Activated naive CD8-positive, alpha-beta T cell treated with anti-CD3 and anti-CD28 coated beads, Interleukin-2, amount 50 U/mL, for 24 hours (primary cell): Measurements from ENCODE around the gene DCLK2.
"Not testable (repeated sequence)": the region's sequence is repeated elsewhere in the genome, so short reads cannot be mapped to it uniquely, and the experiment has no call there.

Experiments used
- ATAC-seq: fragments of 150-1000 bp; cut with Tn5 transposase; one replicate; pipeline ENCODE4 v1.10.0; 2021
- DNase-seq: peaks from one replicate; pipeline ENCODE4 v3.0.0; 2021
- H3K27ac Mint-ChIP-seq: one replicate; pipeline ENCODE4 v1.8.0; 2021; ENCODE audit warnings: mild to moderate bottlenecking, mixed read lengths
- H3K27me3 Mint-ChIP-seq: one replicate; pipeline ENCODE4 v1.8.0; 2021; ENCODE audit warnings: mixed read lengths
- H3K36me3 Mint-ChIP-seq: one replicate; pipeline ENCODE4 v1.8.0; 2021; ENCODE audit warnings: low read depth, mixed read lengths
- H3K4me1 Mint-ChIP-seq: one replicate; pipeline ENCODE4 v1.8.0; 2021; ENCODE audit warnings: mixed read lengths
- H3K4me3 Mint-ChIP-seq: one replicate; pipeline ENCODE4 v1.8.0; 2021; ENCODE audit warnings: mild to moderate bottlenecking, moderate library complexity, mixed read lengths
- H3K9me3 Mint-ChIP-seq: one replicate; pipeline ENCODE4 v1.8.0; 2021; ENCODE audit warnings: mixed read lengths

Gene DCLK2

DNA sequence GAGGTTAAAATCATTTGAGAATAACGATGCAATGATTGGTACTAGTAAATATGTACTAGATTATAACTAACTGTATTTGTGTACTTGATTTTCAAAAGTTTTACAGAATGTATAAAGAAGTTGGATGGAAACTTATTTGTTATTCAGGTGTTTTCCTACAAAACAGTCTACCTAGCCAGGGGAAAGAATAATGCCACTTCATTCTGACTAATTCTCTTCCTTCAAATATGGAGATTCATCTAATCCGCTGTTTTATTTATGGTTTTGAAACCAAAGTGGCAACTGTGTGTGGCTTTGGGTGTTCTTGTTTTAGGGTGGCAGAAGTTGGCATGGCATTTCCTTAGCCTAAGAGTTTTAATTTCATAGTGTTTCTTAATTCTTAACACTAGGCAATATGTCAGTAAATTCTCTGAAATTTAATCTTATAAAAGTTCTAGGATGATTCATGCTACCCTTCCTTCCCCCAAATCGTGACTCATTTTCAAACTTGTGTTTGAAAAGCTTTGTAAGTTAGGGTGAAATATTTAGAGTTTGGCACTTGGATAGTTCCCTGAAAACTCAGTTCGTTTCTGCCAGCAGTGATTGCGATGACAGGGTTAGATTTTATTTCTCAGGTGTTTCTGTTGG, 62.6 kb downstream of the DCLK2 start:
- no peak overlapping the region for H3K27ac Mint-ChIP-seq
- peaks cover 1% of the 10 kb centered on the region for H3K27me3 Mint-ChIP-seq
- peaks cover 3% of the 10 kb centered on the region for H3K4me1 Mint-ChIP-seq
- no peaks in the 10 kb centered on the region for H3K36me3 Mint-ChIP-seq
- no peak for ATAC-seq
- no peak overlapping the region for H3K4me3 Mint-ChIP-seq
- no peak for DNase-seq
- no peaks in the 10 kb centered on the region for H3K9me3 Mint-ChIP-seq

DNA sequence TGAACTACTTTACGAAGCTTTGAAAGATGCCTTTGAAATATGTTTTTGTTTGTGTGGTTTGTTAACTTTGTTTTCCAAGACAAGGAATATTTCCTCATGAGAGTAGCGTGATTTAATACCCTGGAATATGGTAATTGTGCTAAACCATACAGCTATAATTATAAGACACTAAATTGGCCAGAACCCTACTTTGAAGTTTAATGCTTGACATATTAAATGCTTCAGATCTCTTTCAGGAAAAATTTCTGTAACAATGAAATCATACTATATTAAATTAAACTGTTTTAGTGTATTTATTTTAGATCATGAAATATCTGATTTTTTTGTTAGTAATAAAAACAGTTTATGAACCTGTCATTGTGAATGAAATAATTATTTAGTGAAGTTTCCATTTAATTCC, 63.5 kb downstream of the DCLK2 start:
- H3K36me3 Mint-ChIP-seq: no peaks in the 10 kb centered on the region
- ATAC-seq: no peak
- no peaks in the 10 kb centered on the region for H3K27me3 Mint-ChIP-seq
- peaks cover 2% of the 10 kb centered on the region for H3K4me1 Mint-ChIP-seq
- no peaks in the 10 kb centered on the region for H3K9me3 Mint-ChIP-seq
- DNase-seq: no peak
- no peak overlapping the region for H3K4me3 Mint-ChIP-seq
- H3K27ac Mint-ChIP-seq: no peak overlapping the region

DNA sequence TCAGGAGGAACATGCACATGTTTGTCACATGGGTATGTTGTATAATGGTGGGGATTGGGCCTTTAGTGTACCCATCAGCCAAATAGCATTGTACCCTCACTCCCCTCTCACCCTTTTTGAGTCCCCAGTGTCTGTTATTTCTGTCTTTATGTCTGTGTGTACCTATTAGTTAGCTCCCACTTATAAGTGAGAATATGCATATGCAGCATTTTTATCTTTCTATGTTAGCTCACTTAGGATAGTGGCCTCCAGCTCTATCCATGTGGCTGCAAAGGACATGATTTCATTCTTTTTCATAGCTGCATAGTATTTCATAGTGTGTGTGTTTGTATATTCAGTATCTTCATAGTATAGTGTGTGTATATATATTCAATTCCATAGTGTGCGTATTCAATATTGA, 64.6 kb downstream of the DCLK2 start:
- Mint-ChIP-seq H3K9me3 (no peaks in the 10 kb centered on the region), H3K27ac (no peak overlapping the region), H3K4me1 (peaks cover 2% of the 10 kb centered on the region), H3K36me3 (no peaks in the 10 kb centered on the region), H3K4me3 (no peak overlapping the region), H3K27me3 (no peaks in the 10 kb centered on the region)
- DNase-seq: no peak
- ATAC-seq: no peak

DNA sequence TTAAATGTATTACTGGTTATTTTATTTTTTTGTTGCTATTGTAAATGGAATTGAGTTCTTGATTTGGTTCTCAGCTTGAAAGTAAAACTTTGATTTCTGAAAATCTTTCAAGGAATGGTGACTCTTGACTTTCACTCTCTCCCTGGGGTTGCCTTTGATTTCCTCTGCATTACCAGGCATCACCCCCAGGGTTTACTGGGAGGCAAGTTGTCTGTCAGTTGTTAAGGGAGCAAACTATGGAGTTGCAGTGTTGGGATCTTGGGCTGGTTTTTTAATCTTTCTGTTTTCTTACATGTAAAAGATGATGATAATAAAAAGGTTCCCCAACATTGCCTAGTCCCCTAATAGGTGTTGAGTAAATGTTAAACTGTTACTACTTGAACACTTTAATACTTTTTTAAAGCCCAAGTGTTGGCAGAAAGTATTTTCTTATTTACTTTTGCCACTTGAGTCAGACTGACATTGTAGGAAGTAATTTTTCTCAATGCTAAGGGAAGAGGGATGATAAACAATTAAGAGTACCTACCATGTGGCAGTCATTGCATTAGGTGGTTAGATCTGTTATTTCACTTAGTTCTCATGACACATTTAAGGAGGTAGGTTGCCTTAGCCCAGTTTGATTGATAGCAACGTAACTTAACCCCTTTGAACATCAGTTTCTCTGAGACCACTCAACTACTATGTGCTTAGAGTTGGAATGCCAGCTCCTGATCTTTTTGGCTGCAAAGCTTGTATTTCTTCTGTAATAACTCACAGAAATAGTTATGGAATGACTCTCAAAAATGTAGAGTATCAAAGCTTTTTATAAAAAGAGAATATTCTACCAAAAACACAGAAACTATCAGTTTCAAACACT, 67.1 kb downstream of the DCLK2 start:
- H3K4me3 Mint-ChIP-seq: no peak overlapping the region
- no peaks in the 10 kb centered on the region for H3K36me3 Mint-ChIP-seq
- no peak overlapping the region for H3K27ac Mint-ChIP-seq
- no peaks in the 10 kb centered on the region for H3K9me3 Mint-ChIP-seq
- no peak for ATAC-seq
- DNase-seq: no peak
- peaks cover 6% of the 10 kb centered on the region for H3K27me3 Mint-ChIP-seq
- H3K4me1 Mint-ChIP-seq: peaks cover 2% of the 10 kb centered on the region

DNA sequence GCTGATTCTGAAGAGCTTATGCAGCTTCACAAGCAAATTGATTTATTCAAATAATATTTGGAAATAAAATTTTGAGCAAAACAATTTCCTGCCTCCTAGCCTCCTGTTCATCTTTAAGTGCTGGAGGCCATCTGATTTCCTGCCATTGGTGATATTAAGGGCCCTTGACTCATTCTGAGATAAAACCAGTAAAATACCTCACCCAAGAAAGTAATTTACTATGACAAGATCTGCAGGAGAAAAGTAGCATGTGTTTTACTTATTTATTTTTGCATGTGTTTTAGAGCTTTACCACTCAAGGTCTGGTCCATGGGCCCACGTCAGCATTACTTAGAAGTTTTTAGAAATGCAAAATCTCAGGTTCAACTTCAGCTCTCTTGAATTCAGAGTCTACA, 67.7 kb downstream of the DCLK2 start:
- H3K27me3 Mint-ChIP-seq: peaks cover 6% of the 10 kb centered on the region
- H3K4me1 Mint-ChIP-seq: peaks cover 2% of the 10 kb centered on the region
- H3K36me3 Mint-ChIP-seq: no peaks in the 10 kb centered on the region
- H3K9me3 Mint-ChIP-seq: no peaks in the 10 kb centered on the region
- ATAC-seq (no peak), DNase-seq (no peak)
- H3K27ac Mint-ChIP-seq: no peak overlapping the region
- no peak overlapping the region for H3K4me3 Mint-ChIP-seq

DNA sequence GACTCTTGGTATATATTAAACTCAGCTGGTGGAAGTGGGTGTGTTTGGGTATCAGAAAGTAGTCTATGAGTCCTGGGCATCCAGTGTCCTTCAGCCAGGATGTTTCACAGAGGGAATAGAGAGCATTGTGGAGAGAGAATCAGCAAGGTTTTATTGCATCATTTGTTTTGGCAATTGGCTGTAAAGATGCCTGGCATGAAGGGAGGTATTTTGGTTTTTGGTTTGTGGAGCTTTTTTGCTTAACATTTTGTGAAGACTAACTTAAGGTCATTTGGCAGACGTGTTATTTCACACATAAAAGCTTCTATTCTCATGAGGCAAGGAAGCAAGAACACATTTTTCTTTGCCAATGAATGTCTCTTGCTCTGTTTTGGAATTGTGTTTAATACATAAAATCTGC, 71.1 kb downstream of the DCLK2 start:
- no peaks in the 10 kb centered on the region for H3K4me1 Mint-ChIP-seq
- no peak overlapping the region for H3K4me3 Mint-ChIP-seq
- H3K27ac Mint-ChIP-seq: no peak overlapping the region
- ATAC-seq (no peak), DNase-seq (no peak)
- no peaks in the 10 kb centered on the region for H3K36me3 Mint-ChIP-seq
- H3K9me3 Mint-ChIP-seq: no peaks in the 10 kb centered on the region
- H3K27me3 Mint-ChIP-seq: peaks cover 6% of the 10 kb centered on the region

DNA sequence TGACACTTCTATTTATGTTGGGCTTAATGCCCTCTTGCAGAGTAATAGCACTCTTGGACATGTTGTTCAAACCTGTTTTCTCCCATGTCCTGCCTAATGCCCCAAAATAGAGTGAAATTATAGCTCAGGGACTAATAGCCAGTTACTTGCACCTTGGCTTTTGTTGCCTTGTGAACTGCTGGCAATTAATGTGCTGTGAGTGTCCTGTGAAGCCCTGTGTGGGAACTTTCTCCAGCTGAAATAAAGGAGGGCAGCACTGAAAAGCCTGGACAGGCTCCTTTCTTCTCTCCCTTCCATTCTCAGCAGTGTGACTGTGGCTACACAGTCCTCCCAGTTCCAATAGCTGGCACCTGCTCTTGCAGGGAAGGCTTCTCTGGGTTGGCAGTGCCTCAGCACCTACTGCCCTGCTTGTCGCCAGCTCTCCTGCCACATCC, 72.4 kb downstream of the DCLK2 start:
- Mint-ChIP-seq H3K27ac (no peak overlapping the region), H3K4me3 (no peak overlapping the region), H3K27me3 (peaks cover 6% of the 10 kb centered on the region), H3K36me3 (no peaks in the 10 kb centered on the region), H3K9me3 (no peaks in the 10 kb centered on the region), H3K4me1 (no peaks in the 10 kb centered on the region)
- ATAC-seq: no peak
- no peak for DNase-seq

DNA sequence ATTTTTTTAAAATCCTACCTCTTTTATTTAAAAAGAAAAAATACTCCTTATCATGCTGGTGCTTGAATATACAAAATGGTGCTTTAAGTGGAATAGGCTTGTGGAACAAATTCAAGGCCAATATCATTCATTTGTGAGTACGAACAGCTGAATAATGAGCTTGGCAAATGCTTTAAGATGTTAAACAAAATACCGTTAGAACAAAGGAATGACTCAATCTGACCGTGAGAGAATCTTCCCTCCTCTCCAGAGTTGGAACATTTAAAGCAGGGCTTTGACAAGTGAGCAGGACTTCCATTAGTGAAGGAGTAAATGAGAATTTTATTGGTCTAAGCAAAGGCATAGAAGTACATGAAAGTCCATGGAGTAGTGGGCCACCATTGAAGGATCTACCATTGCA, 74.5 kb downstream of the DCLK2 start:
- no peaks in the 10 kb centered on the region for H3K9me3 Mint-ChIP-seq
- DNase-seq (no peak), ATAC-seq (no peak)
- no peak overlapping the region for H3K27ac Mint-ChIP-seq
- no peak overlapping the region for H3K4me3 Mint-ChIP-seq
- H3K27me3 Mint-ChIP-seq: peaks cover 6% of the 10 kb centered on the region
- H3K36me3 Mint-ChIP-seq: no peaks in the 10 kb centered on the region
- H3K4me1 Mint-ChIP-seq: no peaks in the 10 kb centered on the region

DNA sequence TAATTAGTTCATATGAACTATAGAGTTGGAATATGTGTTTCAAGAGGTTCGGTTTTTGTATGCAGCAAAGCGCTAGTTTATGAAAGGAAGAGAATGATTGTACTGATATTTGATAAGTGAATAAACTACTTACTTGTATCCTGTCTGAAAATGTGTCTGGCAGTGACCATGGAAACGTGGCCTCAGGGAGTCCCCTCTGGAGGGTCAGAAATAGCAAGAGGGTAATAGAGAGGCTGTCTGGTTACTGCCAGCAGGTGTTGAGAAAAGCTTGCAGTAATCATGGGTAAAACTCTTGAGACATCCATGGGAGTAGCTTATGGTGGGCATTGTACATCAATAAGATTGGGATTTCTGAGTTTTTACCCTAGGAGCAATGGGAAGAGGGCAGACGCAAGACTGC, 77.1 kb downstream of the DCLK2 start:
- ATAC-seq (no peak), DNase-seq (no peak)
- Mint-ChIP-seq H3K9me3 (no peaks in the 10 kb centered on the region), H3K27me3 (no peaks in the 10 kb centered on the region), H3K4me3 (no peak overlapping the region), H3K27ac (no peak overlapping the region), H3K4me1 (no peaks in the 10 kb centered on the region), H3K36me3 (no peaks in the 10 kb centered on the region)

DNA sequence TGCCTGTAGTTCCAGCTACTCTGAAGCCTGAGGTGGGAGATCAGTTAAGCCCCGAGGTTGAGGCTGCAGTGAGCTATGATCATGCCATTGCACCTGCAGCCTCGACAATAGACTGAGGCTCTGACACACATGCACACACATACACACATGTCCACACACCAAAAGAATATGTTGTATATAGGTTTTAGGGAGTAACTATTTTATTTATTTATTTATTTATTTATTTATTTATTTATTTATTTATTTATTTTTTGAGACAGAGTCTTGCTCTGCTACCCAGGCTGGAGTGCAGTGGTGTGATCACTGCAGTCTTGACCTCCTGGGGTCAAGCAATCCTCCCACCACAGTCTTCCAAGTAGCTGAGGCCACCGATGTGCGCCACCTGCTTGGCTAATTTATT, 78.3 kb downstream of the DCLK2 start:
- Mint-ChIP-seq H3K27ac (no peak overlapping the region), H3K36me3 (no peaks in the 10 kb centered on the region), H3K4me3 (no peak overlapping the region), H3K9me3 (no peaks in the 10 kb centered on the region), H3K4me1 (no peaks in the 10 kb centered on the region), H3K27me3 (no peaks in the 10 kb centered on the region)
- no peak for ATAC-seq
- DNase-seq: no peak

DNA sequence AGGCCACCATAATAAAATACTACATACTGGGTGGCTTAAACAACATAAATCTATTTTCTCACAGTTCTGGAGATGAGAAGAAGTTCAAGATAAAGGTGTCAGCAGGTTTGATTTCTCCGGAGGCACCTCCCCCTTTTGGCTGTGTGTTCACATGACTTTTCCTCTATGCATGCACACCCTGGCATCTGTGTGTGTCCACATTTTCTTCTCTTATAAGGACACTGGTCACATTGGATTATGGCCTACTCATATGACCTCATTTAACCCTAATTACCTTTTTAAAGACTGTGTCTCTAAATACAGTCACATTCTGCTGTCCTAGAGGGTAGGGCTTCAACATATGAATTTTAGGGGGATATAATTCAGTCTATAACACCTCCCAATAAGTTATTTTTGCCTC, 79.8 kb downstream of the DCLK2 start:
- H3K4me3 Mint-ChIP-seq: no peak overlapping the region
- no peak for ATAC-seq
- no peaks in the 10 kb centered on the region for H3K36me3 Mint-ChIP-seq
- H3K27ac Mint-ChIP-seq: no peak overlapping the region
- DNase-seq: no peak
- H3K4me1 Mint-ChIP-seq: no peaks in the 10 kb centered on the region
- no peaks in the 10 kb centered on the region for H3K9me3 Mint-ChIP-seq
- peaks cover 2% of the 10 kb centered on the region for H3K27me3 Mint-ChIP-seq

DNA sequence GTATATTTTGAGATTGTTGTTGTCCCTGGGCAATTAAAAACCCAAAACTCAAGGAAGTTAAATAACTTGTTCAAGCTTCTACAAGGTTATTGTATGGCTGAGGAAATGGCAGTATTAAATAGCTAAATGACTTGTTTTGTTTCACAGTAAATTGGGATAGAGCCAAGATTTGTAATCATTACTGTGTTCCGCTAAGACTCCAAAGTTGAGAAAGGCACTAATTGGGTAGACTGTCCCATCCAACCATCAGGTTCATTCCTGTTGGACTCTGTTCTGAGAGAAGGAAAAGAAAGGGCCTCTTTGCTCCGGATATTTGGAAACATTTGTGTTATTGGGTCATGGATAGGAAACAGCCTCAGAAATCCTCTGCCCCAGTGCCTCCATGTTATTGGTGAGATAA, 82.2 kb downstream of the DCLK2 start:
- H3K36me3 Mint-ChIP-seq: no peaks in the 10 kb centered on the region
- ATAC-seq (no peak), DNase-seq (no peak)
- no peaks in the 10 kb centered on the region for H3K9me3 Mint-ChIP-seq
- H3K27me3 Mint-ChIP-seq: peaks cover 2% of the 10 kb centered on the region
- no peak overlapping the region for H3K4me3 Mint-ChIP-seq
- no peak overlapping the region for H3K27ac Mint-ChIP-seq
- no peaks in the 10 kb centered on the region for H3K4me1 Mint-ChIP-seq

DNA sequence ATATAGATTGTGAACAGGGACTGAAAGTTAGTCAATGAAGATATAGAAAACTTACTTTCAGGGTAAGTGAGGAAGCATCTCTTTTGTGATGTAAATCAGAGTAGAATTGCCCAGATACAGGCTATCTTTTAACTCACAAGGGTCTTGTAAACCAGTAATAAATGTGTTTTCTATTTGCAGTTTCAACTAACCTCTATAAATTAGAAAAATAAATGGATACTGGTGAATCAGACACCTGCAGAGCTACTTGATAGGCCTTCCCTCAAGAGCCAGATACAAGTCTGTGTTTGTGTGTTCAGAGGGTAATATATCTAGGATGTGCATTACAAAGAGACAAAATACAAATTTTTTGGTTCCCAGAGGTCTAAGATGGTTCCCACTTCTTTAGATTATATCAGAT, 82.9 kb downstream of the DCLK2 start:
- no peak overlapping the region for H3K4me3 Mint-ChIP-seq
- no peak for DNase-seq
- H3K27me3 Mint-ChIP-seq: peaks cover 2% of the 10 kb centered on the region
- ATAC-seq: no peak
- H3K9me3 Mint-ChIP-seq: no peaks in the 10 kb centered on the region
- no peak overlapping the region for H3K27ac Mint-ChIP-seq
- no peaks in the 10 kb centered on the region for H3K36me3 Mint-ChIP-seq
- no peaks in the 10 kb centered on the region for H3K4me1 Mint-ChIP-seq

DNA sequence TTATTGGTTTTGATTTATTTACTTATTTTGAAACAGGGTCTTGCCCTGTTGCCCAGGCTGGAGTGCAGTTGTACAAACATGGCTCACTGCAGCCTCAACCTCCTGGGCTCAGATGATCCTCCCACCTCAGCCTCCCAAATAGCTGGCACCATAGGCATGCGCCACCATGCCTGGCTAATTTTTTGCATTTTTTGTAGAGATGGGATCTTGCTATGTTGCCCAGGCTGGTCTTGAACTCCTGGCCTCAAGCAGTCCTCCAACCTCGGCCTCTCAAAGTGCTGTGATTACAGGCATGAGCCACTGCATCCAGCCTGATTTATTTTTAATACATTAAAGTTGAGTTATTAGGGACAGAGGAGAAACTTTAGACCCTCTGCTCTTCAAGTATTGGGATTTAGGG, 83.8 kb downstream of the DCLK2 start:
- DNase-seq, H3K27ac Mint-ChIP-seq, H3K27me3 Mint-ChIP-seq, H3K9me3 Mint-ChIP-seq, ATAC-seq, H3K4me1 Mint-ChIP-seq, H3K36me3 Mint-ChIP-seq, H3K4me3 Mint-ChIP-seq: not testable (repeated sequence)

DNA sequence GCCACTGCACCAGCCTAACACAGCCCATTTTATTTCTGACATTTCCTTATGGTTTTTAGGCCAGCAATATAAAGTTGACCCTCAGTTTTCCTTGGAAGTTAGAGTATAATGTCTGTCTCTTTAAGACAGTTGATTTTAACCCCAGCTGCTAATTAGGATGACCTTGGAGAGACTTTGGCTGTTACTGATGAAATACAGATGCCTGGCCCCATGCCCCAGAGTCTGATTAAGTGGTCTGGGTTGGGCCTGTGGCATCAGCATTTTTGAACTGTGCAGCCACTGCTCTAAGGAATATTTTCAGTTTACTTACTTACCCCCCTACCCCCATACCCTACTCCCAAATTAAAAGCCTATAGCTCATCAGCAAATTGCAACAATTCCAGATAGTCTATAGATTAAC, 85.8 kb downstream of the DCLK2 start:
- ATAC-seq (no peak), DNase-seq (no peak)
- Mint-ChIP-seq H3K36me3 (no peaks in the 10 kb centered on the region), H3K4me3 (no peak overlapping the region), H3K4me1 (no peaks in the 10 kb centered on the region), H3K27ac (no peak overlapping the region), H3K27me3 (peaks cover 2% of the 10 kb centered on the region), H3K9me3 (no peaks in the 10 kb centered on the region)
